Left renal pelvis (tissue), 4 donors: ENCODE data around the gene TAF11L6. TPM values are rescaled to one million over a fixed set of nuclear protein-coding genes. Genes with fewer than 3 reads are reported as not detected.
"Not testable (repeated sequence)": the region's sequence is repeated elsewhere in the genome, so short reads cannot be mapped to it uniquely, and the experiment has no call there.

ENCODE experiments used
- DNase-seq, 4 donors: peaks; one replicate each; pipeline ENCODE4 v3.0.0-alpha.2; 2013; ENCODE audit warnings: low read depth in 4 of 4, low spot score in 3 of 4
- polyA plus RNA-seq, 4 donors: library from polyadenylated mRNA; unstranded; fragments of 120-200 nt; gene quantifications; one replicate each; pipeline ENCODE4 v1.2.1, GENCODE V29; 2013; ENCODE audit not compliant: insufficient read length in 4 of 4

Gene TAF11L6
- not detected for polyA plus RNA-seq

- DNase-seq: not testable (repeated sequence)
These were observed at the start of gene TAF11L6 for GRCh38 chr5:17528369-17528768. Gene TAF11L6 (plus strand): TSS chr5:17528669.

- no peak for DNase-seq
These were observed 47.1 kb upstream of the TAF11L6 start for GRCh38 chr5:17481378-17481777.

- DNase-seq: no peak
These were observed 45.7 kb upstream of the TAF11L6 start for GRCh38 chr5:17482790-17483189.

GRCh38 chr5:17486464-17487173 is 41.9 kb upstream of the TAF11L6 start:
- DNase-seq: not testable (repeated sequence)

GRCh38 chr5:17487174-17487512 is 41.3 kb upstream of the TAF11L6 start:
- no peak for DNase-seq

GRCh38 chr5:17491257-17491656 is 37.2 kb upstream of the TAF11L6 start:
- not testable (repeated sequence) for DNase-seq

- DNase-seq: no peak
These were observed 35.7 kb upstream of the TAF11L6 start for GRCh38 chr5:17492770-17493169.

GRCh38 chr5:17497446-17497845 is 31.0 kb upstream of the TAF11L6 start:
- DNase-seq: no peak

- DNase-seq: not testable (repeated sequence)
These were observed 30.5 kb upstream of the TAF11L6 start, which contains the start of gene TAF11L2 for GRCh38 chr5:17497931-17498330. Gene TAF11L2 (plus strand): TSS chr5:17498231.

- DNase-seq: no peak
These were observed 16.6 kb upstream of the TAF11L6 start for GRCh38 chr5:17511775-17512325.

- DNase-seq: not testable (repeated sequence)
These were observed 10.9 kb upstream of the TAF11L6 start for GRCh38 chr5:17517526-17517925.

- DNase-seq: not testable (repeated sequence)
These were observed 10.4 kb upstream of the TAF11L6 start, which contains the start of gene TAF11L3 for GRCh38 chr5:17518067-17518466. Gene TAF11L3 (plus strand): TSS chr5:17518367.

GRCh38 chr5:17519508-17519907 is 9.0 kb upstream of the TAF11L6 start:
- DNase-seq: not testable (repeated sequence)

- DNase-seq: not testable (repeated sequence)
These were observed 7.0 kb upstream of the TAF11L6 start, which contains the start of gene TAF11L4 for GRCh38 chr5:17521501-17521900. Gene TAF11L4 (plus strand): TSS chr5:17521801.

GRCh38 chr5:17524935-17525334 is 3.5 kb upstream of the TAF11L6 start, which contains the start of gene TAF11L5:
Gene TAF11L5 (plus strand): TSS chr5:17525235.
- not testable (repeated sequence) for DNase-seq

GRCh38 chr5:17526504-17526903 is 2.0 kb upstream of the TAF11L6 start:
- not testable (repeated sequence) for DNase-seq

Other genes starting within 250 kb of the TAF11L6 start
- not detected for gene TAF11L2, start 30.4 kb upstream of the TAF11L6 start, polyA plus RNA-seq
- not detected for gene TAF11L3, start 10.3 kb upstream of the TAF11L6 start, polyA plus RNA-seq
- gene TAF11L4, start 6.9 kb upstream of the TAF11L6 start, polyA plus RNA-seq: not detected
- not detected for gene TAF11L5, start 3.4 kb upstream of the TAF11L6 start, polyA plus RNA-seq
- gene TAF11L7, start 57.1 kb downstream of the TAF11L6 start, polyA plus RNA-seq: not detected
- gene TAF11L8, start 62.3 kb downstream of the TAF11L6 start, polyA plus RNA-seq: not detected
- not detected for gene TAF11L9, start 65.7 kb downstream of the TAF11L6 start, polyA plus RNA-seq
- gene TAF11L10, start 69.2 kb downstream of the TAF11L6 start, polyA plus RNA-seq: not detected
- gene TAF11L11, start 75.5 kb downstream of the TAF11L6 start, polyA plus RNA-seq: not detected
- not detected for gene TAF11L12, start 81.7 kb downstream of the TAF11L6 start, polyA plus RNA-seq
- not detected for gene TAF11L13, start 103.4 kb downstream of the TAF11L6 start, polyA plus RNA-seq
- not detected for gene TAF11L14, start 105.8 kb downstream of the TAF11L6 start, polyA plus RNA-seq